Body of pancreas (tissue), 4 donors: ENCODE data around the gene CYP8B1.

Experiments used
- POLR2A ChIP-seq, 3 donors: fragments of 450-650 bp; IDR thresholded peaks; one replicate each; pipeline ENCODE4 v1.6.1; 2016; ENCODE audit warnings: antibody characterized with exemption in 3 of 3, mild to moderate bottlenecking in 2 of 3
- TF ChIP-seq, protein P1 (sequence below), 7 experiments: fragments of 450-650 bp in 4 of 7; fragments of 200-600 bp in 3 of 7; sonication (generic) in 3 of 7; IDR thresholded peaks; one replicate each; pipeline ENCODE4 v1.5.1; 2016 to 2019; ENCODE audit warnings: antibody characterized with exemption in 7 of 7

DNA sequence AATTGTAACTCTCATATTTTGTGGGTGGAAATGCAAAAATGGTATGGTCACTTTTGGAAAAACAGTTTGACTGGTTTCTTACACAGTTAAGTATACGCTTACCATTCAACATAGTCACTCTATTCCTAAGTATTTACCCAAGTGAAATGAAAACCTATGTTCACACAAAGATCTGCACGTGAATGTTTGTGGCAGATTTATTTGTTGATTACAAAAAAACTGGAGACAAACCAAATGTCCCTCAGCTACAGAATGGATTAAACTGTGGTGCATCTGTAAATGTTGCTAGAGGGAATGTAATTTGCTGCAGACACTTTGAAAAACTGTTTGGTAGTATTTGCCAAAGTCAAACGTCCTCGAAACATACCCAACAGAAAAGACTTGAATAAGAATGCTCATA, 37.1 kb downstream of the CYP8B1 start:
- TF ChIP-seq, protein P1, sequence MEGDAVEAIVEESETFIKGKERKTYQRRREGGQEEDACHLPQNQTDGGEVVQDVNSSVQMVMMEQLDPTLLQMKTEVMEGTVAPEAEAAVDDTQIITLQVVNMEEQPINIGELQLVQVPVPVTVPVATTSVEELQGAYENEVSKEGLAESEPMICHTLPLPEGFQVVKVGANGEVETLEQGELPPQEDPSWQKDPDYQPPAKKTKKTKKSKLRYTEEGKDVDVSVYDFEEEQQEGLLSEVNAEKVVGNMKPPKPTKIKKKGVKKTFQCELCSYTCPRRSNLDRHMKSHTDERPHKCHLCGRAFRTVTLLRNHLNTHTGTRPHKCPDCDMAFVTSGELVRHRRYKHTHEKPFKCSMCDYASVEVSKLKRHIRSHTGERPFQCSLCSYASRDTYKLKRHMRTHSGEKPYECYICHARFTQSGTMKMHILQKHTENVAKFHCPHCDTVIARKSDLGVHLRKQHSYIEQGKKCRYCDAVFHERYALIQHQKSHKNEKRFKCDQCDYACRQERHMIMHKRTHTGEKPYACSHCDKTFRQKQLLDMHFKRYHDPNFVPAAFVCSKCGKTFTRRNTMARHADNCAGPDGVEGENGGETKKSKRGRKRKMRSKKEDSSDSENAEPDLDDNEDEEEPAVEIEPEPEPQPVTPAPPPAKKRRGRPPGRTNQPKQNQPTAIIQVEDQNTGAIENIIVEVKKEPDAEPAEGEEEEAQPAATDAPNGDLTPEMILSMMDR (IDR thresholded peaks at IDR 0.05) = no peak
- TF ChIP-seq POLR2A (IDR thresholded peaks at IDR 0.05) = no peak
